ENCODE results near the gene SDHD.

GRCh38 chr11:112106070-112106469 lies 19.4 kb downstream of the SDHD start:
- TF ChIP-seq, protein P1, sequence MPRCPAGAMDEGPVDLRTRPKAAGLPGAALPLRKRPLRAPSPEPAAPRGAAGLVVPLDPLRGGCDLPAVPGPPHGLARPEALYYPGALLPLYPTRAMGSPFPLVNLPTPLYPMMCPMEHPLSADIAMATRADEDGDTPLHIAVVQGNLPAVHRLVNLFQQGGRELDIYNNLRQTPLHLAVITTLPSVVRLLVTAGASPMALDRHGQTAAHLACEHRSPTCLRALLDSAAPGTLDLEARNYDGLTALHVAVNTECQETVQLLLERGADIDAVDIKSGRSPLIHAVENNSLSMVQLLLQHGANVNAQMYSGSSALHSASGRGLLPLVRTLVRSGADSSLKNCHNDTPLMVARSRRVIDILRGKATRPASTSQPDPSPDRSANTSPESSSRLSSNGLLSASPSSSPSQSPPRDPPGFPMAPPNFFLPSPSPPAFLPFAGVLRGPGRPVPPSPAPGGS (IDR thresholded peaks at IDR 0.05): no peak
- no peak for TF ChIP-seq REST (IDR thresholded peaks at IDR 0.05)
- TF ChIP-seq MAZ (IDR thresholded peaks at IDR 0.05; ENCODE audit: borderline replicate concordance, low read depth, low read length): no peak
- TF ChIP-seq, protein P2, sequence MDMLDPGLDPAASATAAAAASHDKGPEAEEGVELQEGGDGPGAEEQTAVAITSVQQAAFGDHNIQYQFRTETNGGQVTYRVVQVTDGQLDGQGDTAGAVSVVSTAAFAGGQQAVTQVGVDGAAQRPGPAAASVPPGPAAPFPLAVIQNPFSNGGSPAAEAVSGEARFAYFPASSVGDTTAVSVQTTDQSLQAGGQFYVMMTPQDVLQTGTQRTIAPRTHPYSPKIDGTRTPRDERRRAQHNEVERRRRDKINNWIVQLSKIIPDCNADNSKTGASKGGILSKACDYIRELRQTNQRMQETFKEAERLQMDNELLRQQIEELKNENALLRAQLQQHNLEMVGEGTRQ (IDR thresholded peaks at IDR 0.05): no peak
- no peak for TF ChIP-seq POLR2A (IDR thresholded peaks at IDR 0.05; ENCODE audit: low read length)
- no peak for TF ChIP-seq KDM1A (IDR thresholded peaks at IDR 0.05; ENCODE audit: low read depth)
